Right ventricle myocardium superior (tissue), 1 donor: ENCODE data around the gene RIT2. TPM values are rescaled to one million over a fixed set of nuclear protein-coding genes. Genes with fewer than 3 reads are reported as not detected.
A peak's percentile ranks its signal among the peaks of the same experiment; 100 is the strongest.

Experiments
- ATAC-seq: fragments of 200-7000 bp; cut with Tn5 transposase; one replicate; pipeline ENCODE4 v1.9.1; 2020; ENCODE audit warnings: mild to moderate bottlenecking; ENCODE audit not compliant: poor library complexity
- DNase-seq: peaks from one replicate; pipeline ENCODE4 v3.0.0-alpha.2; 2020
- intact Hi-C: fragments of 100-400 bp; cut with DNase I; formaldehyde crosslinking; loops from one replicate; pipeline ENCODE4 v1.11.2; 2022
- total RNA-seq: library from RNA; stranded (reverse); fragmentation: NEBNext Ultra II Directional; extraction: Animal tissue kit (Norgen Biotek cat#: 25700); gene quantifications from one replicate; pipeline ENCODE4 v1.2.1, GENCODE V29; 2021
- donor health status: DM: no; HTN: yes; CAD: no; lungs with severe emphysema.

RIT2 gene
- total RNA-seq, 1 donor from 2014 or later, result not detected

DNA sequence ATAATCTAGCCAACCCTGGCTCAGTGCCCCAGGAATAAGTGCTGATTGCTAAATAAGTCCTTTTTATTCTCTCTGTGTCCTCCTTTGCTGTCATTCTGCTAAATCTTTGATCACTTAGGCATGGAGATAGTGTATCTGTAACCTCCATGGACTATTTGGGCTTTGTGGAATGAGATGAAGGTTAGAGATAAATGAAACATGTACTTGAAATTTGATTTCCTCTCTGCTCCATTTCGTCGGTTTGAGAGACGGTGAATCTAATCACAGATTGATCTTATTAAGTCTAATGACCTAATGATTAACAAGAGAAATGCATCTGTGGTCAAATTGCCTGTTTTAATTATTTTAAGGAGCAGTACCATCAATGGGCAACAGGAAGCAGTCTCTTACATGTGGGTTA lies 159.2 kb downstream of the RIT2 start:
- no peak for DNase-seq
- ATAC-seq, result no peak
- intact Hi-C loops, result no loop called here

DNA sequence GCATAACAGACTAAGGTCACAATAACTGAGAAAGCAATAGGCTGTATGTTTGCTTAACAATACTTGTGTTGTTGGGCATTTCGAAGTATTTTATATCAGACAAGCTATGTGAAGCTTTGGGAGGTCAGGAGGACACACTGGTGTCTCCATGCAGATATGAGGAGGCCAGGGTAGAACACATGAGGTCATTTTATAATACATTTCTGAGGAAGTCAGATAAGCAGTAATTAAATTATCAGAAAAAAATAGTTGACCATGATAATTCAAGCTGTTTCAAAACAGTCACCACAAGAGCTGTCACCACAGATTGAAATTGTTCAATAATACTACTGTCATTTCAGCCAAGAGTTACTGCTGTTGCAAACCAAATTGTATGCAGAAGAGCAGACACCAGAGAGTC lies 160.6 kb downstream of the RIT2 start:
- DNase-seq, result no peak
- no peak for ATAC-seq
- intact Hi-C loops, result no loop called here

GRCh38 chr18:42953306-42953705 lies 162.2 kb downstream of the RIT2 start:
- DNase-seq (no peak), ATAC-seq (no peak)
- intact Hi-C loops, result no loop called here

- ATAC-seq, result no peak
- intact Hi-C loops, result no loop called here
- no peak for DNase-seq
These were observed 164.8 kb downstream of the RIT2 start for GRCh38 chr18:42950732-42951131.

DNA sequence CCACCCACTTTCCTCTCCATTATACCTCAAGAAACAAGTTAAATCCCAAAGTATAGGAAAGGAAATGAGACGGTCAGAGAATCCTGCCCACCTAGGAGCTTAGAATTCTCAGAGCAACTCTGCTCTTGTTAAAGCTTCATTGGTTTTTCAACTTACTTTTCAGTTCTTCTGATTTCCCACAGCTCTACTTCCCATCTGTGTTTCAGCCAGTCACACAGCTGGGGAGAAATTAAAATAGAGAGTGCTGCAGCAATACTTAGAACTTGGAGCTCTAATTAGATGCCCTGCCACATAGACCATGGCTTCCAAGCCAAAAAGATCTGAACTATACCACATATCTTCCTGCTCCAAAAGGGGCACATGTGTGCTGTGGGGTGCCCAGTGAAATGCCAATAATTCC lies 166.7 kb downstream of the RIT2 start:
- ATAC-seq (no peak), DNase-seq (no peak)
- intact Hi-C loops, result no loop called here

GRCh38 chr18:42941860-42942259 lies 173.6 kb downstream of the RIT2 start:
- ATAC-seq (no peak), DNase-seq (no peak)
- intact Hi-C loops, result no loop called here

DNA sequence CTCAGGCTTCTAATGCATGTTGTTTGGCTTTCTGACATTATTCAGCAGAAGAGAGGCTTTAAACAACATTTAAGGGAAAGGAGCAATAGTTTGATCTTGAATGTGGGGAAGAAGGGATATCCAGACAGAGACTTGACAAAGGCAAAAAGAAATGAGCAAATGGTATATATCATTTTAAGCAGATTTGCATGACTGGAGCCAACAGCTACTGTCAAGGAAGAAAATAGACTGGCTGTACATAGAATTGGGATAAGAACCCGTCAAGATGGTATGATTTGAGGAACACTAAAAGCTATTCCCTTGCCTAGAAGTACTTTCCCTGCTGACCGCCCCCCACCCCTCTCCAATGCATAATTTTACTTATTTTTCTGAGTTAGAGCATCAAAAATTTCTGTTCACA lies 174.5 kb downstream of the RIT2 start:
- DNase-seq (no peak), ATAC-seq (no peak)
- intact Hi-C loops, result no loop called here

DNA sequence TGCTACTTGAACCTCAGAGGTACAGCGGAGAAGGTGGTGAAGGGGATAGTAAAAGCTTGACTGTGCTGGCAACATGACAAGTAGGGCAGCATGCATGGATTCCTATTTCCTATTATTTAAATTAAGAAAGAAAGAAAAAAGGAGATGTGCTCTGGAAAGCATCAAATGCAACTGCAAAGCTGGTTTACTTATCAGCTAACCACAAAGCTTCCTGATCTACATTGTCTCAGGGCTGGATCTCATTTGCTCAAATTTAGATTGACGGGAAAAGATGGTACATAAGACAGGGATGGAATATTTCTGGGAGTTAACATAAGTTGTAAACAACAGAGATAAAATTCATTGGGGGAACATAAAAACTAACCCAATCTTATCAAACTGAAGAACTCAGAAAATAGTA lies 178.0 kb downstream of the RIT2 start:
- ATAC-seq (no peak), DNase-seq (no peak)
- intact Hi-C loops, result no loop called here

GRCh38 chr18:42936289-42936688 lies 179.2 kb downstream of the RIT2 start:
- intact Hi-C loops, result no loop called here
- DNase-seq, result no peak
- no peak for ATAC-seq

GRCh38 chr18:42931491-42931890 lies 184.0 kb downstream of the RIT2 start:
- intact Hi-C loops, result no loop called here
- ATAC-seq, result peak; percentile 82
- DNase-seq, result no peak

DNA sequence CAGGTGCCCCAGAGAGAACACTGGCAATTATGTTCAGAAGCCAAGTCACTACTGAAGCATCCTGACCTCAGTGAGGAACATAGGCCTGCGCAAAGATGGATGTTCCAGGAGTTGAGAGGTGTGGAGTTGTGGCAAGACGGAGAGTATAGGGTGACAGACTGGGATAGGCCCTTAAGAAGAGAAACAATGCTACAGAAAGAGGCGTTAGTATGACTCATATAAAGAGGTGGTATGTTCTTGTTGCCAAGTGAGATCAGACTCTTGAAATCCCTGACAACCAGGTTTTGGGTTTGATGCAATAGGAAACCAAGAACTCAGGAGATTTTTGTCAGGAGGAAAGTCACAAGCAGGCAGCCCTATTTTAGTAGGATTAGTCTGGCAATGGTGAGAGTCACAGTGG lies 185.6 kb downstream of the RIT2 start:
- intact Hi-C loops, result no loop called here
- DNase-seq, result no peak
- ATAC-seq, result no peak

GRCh38 chr18:42929181-42929580 lies 186.3 kb downstream of the RIT2 start:
- ATAC-seq (no peak), DNase-seq (no peak)
- intact Hi-C loops, result no loop called here

- intact Hi-C loops, result no loop called here
- ATAC-seq (no peak), DNase-seq (no peak)
These were observed 190.4 kb downstream of the RIT2 start for GRCh38 chr18:42925036-42925435.

GRCh38 chr18:42922363-42922762 lies 193.1 kb downstream of the RIT2 start:
- DNase-seq (no peak), ATAC-seq (no peak)
- intact Hi-C loops, result no loop called here

GRCh38 chr18:42921226-42921737 lies 194.2 kb downstream of the RIT2 start:
- intact Hi-C loops, result no loop called here
- no peak for DNase-seq

GRCh38 chr18:42920621-42921020 lies 194.9 kb downstream of the RIT2 start:
- no peak for ATAC-seq
- intact Hi-C loops, result no loop called here
- no peak for DNase-seq

More at GRCh38 chr18:42921226-42921737, 194.2 kb downstream of the RIT2 start:
- ATAC-seq, result no peak

GRCh38 chr18:42915299-42915698 lies 200.2 kb downstream of the RIT2 start:
- intact Hi-C loops, result no loop called here
- no peak for ATAC-seq
- DNase-seq, result no peak

GRCh38 chr18:42914476-42914875 lies 201.0 kb downstream of the RIT2 start:
- DNase-seq (no peak), ATAC-seq (no peak)
- intact Hi-C loops, result no loop called here

DNA sequence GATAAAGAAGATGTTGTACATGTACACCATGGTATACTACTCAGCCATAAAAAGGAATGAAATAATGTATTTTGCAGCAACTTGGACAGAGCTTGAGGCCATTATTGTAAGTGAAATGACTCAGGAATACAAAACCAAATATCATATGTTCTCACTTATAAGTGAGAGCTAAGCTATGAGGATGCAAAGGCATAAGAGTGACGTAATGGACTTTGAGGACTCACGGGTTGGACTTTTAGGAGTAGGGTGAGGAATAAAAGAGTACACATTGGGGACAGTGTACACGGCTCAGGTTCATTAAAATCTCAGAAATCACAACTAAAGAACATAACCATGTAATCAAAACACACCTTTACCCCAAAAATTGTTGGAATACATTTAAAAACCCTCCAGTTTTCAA lies 206.4 kb downstream of the RIT2 start:
- intact Hi-C loops, result no loop called here
- DNase-seq, result no peak

DNA sequence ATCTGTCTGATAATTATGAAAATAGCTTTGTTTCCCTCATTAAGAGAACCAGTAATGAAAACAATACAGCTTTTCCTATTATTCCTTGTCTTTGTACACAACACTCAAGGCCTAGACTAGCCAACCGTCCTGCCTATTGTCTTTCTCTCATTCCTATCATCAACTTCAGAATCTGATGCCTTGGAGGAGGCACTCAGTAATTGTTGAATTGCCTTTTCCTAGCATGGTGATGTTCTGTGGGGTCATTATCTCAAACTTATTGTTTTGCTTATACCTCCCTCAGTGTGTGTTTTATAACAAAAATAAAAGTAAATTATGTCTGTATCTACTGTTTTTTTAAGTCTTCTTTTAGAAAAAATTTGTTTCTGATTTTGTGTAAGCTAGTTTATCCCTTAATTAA lies 208.7 kb downstream of the RIT2 start:
- ATAC-seq, result no peak
- intact Hi-C loops, result no loop called here
- DNase-seq, result no peak

More for the DNA sequence above, 206.4 kb downstream of the RIT2 start:
- no peak for ATAC-seq

- no peak for DNase-seq
- no peak for ATAC-seq
- intact Hi-C loops, result no loop called here
These were observed 214.3 kb downstream of the RIT2 start for GRCh38 chr18:42901161-42901560.

DNA sequence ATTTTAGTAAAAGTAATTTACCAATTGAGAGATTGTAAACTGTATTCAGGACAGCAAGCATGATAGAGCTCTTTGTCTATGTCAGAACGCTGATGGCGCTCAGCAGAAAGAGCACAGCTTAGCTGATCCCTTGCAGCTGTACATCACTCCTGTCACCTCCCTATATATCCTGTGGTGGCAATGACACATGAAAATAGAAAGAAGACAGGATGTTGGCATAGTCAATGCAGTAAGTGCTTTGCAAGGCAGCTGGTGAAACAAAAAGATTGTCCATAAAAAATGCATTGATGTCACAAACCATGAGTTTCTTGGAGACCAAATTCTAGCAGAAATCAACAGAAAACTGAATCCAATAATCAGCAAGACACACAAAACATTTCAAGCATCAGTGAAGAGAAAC lies 221.5 kb downstream of the RIT2 start:
- intact Hi-C loops, result no loop called here
- no peak for DNase-seq
- no peak for ATAC-seq
